NCI-H1092 (cell line): Measurements from ENCODE around the gene KCND2.

Source experiments
- DNase-seq: peaks from one replicate; lab custom pipeline; 2025; lab: John Stamatoyannopoulos, UW

KCND2 gene

DNA sequence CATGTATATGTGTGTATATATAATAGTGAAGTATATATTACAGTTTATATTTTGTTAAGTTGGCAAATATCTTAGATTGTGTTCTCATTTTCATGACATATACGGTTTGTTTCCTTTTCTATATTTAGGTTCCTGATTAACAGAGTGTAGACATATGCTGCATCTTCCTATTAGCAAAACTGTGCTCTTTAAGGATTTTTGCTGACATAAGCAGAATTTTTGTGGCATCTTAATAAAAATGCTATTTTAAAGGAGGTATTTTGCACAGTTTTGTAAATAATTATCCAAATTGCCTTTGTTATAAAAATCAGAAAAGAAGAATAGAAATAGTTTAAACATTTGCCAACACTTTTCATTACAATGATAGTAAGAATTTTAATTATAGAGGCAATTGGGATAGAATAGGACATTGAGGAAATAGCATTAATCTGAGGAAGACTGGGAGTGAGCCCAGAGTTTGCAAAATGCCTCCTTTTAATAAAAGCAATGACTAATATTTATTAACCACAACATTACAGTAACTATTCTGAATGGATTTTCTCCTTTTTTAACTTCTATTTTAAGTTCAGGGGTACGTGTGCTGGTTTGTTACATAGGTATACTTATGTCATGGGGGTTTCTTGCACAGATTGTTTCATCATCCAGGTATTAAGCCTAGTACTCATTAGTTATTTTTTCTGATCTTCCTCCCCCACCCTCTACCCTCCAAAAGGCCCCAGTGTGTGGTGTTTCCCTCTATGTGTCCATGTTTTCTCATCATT lies 38.2 kb downstream of the KCND2 start:
- DNase-seq, result no peak

DNA sequence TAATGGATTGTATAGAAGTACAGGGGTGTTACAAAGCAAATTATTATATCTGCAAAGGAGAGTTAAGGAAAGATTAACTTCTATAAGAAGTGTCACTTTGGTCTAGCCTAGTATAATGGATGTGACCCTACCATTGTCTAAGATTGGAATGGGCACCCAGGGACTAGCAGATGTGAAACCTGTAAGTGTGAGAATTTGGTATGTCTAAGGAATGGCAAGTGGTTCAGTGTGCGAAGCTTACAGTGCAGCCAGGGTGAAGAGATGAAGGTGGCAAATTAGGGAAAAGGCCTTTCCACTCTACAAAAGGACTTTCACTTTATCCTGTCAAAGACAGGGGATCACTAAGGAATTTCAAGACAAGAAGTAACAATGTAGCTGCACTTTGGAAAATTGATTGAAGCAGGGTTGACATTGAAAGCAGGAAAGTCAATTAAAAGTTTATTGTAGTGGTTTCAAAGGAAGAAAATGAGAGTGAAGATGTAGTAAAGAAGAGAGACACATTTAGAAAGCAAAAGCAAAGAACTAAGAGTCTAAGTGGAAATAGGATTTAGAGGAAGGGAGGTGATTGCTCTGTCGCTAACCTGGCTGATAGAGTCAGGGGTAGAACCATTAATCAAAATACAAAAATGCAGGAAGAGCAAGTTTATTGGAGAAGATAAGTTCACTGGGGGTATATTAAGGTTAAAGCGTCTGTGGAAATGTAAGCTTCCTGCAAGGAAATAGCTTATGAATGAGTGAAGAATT lies 47.4 kb downstream of the KCND2 start:
- no peak for DNase-seq

DNA sequence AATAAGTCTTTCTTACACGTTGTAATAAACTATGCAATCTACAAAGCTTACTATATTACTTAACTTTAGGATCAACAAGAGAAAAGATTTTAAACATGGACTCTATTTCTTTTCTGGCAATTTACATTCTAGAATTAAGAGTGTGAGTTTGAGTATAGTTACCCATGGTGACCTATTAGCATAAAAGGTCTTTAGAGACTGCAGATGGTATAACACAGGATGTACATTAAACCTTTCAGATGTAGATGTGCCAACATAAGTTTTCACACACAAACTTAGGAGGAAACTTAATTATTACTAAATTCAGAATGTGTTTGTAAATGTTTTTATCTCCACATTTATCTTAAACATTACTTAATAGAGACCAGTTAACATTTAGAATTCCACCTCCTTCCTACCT lies 54.1 kb downstream of the KCND2 start:
- no peak for DNase-seq

DNA sequence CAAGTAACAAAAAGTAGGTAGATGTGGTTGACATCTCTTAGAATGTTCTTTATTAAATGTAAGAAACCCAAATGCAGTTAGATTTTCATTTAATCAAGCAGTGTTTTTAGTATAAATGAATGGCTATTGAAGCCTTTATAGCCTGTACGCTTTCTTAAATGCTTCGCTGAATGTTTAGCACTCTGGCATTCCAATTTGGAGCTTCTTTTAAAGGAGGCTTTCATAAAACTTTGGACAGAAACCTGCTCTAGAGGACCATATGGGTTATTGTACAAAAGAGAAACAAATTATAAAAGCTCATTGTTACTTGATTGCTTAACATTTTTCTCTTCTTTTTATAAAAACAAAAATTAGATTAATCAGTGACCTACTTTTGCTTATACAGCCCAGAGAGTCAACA lies 59.5 kb downstream of the KCND2 start:
- no peak for DNase-seq

DNA sequence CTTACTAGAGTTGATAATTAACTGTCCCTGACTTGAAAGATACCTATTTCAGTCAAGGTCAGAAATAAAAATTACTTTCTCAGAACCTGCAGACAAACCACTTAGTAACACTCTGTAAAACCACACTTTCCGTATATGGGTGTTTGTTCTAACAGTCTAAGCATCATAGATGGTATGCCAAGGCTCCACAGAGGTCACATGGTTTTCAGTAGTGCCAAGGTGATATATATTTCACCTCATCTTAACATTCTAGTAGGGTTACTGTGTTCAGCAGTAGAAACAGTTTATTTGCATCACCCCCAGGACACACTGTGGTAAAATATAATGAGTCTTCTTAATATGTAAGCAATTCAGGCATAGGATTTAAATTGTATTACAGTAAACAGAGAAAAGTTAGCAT lies 61.5 kb downstream of the KCND2 start:
- DNase-seq, result no peak

DNA sequence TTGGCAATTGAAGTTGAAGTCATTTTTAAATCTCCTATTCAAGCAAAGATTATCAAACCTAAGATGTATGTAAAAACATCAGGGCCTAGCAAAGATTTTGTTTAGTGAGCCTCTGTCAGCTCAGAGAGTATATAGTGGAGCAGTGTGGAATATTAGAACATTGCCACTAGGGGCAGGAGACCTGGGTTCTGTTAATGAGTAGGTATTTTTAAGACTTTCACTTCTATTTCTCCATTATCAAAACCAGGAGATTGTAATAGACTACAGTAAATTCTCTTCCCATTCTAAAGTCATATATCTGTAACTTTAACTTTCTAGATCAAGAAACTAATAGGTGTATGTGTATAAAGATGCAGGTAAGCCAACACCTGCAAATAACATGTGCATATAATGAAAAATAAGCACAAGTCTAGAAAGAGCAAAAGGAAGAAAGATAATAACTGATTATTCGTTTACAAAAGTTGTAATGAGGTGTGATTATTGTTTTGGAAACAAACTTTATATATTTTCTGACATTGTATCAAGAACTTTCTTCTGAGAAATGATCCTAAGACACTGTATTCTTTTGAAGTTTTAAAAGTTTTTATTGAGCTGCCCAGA lies 64.4 kb downstream of the KCND2 start:
- DNase-seq, result no peak

DNA sequence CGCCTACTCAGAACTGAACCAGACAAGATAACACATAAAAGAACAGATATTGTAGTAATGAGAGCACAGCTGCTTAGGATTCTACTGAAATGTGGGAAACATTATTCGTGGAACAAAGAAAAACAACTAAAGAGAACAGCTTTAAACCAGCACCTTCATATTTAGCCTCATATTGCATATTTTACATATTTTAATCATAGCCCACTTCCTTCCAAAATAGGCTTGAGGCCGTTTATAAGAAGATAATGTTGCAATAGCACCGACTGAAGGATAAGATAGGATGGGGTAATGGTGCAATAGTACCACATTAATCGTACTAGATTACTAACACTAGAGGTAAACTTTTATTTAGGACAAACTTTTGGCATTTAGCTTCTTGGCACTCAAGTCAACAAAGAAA lies 71.3 kb downstream of the KCND2 start:
- DNase-seq, result no peak

DNA sequence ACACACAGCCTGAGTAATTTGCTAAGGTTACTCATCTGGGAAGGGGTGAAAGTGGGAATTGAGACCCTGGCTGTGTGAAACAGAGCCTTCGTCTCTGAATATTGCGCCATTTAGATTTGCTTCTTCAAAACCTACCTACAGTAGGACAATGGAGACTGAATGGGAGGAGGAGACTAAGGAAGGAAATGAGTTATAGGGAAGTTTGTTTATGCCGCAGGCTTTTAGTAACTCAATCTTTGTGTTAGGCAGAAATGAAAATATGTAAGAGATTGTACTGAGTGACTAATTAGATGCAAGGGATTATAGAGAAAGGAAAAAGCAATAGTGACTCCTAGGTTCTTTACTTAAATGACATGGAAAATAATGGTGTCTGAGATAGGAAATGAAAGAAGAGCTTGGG lies 80.2 kb downstream of the KCND2 start:
- DNase-seq, result no peak

DNA sequence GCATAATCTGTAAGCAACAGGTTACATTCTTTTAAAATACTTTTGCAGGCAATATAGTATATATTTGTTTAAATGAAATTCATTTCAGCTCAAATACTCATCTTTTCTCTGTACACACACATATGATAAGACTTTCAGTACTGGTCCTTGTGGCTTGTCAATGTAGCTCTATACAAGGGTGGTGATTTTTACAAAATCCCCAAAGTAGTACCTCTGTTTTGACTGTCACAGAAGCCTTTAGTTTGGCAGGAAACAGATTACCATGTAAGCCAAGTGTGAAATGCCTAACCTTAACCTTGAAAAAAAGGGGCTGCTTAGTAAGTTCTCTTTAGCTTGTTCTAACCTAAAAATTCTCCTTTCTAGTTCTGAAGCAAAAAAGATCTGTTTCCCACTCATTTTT lies 87.9 kb downstream of the KCND2 start:
- DNase-seq, result no peak

DNA sequence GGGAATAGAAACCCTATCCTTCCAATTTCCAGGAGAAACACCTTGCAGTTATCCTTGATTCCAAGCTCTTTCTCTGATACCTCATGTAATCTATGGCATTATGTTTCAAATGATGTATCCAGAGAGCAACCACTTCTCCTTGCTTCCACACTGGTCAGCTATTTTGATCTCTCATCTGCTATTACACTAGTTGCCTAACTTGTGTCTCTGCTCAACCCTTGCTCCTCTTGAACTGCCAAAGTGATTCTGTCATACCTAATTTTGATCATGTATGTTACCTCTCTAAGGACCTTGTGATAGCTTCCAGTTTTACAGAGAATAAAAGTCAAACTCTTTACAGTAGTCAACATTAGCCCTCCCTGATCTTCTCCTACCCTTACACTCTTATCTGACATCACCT lies 90.4 kb downstream of the KCND2 start:
- no peak for DNase-seq

DNA sequence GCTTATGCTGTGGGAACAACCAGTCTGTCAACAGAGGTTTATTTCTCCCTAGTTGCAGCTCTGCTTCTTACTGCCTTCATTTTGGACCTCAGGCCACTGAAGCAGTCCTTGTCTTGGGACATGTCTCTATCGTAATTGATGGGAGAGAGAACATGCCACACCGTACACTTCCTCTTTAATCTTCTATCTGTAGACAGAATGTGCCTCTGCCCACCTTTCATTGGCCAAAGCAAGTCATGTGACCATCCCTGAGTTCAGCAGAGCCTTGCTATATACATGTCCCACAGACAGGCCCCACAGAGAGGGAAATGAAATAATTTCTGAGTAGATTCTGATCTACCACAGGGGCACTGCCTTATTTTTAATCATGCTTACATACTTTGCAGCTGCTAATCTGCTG lies 98.0 kb downstream of the KCND2 start:
- DNase-seq, result no peak

DNA sequence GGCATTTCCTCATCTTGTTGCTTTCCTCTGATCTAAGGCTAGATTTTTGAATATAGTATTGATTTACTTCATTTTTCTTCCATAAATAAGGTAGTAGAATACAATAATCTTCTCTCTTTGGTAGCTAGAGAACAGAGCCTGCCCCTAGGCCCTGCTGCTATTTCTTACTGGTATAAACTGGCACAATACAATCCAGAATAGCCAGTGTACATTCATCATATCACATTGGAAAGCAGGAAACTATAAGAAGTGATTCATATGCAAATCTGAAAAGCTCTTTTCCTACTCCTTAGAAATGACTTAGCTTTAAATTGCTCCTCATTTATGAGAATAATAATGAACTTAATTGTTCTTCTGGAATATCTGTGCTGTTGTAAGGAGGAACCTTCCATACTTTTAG lies 100.2 kb downstream of the KCND2 start:
- no peak for DNase-seq

DNA sequence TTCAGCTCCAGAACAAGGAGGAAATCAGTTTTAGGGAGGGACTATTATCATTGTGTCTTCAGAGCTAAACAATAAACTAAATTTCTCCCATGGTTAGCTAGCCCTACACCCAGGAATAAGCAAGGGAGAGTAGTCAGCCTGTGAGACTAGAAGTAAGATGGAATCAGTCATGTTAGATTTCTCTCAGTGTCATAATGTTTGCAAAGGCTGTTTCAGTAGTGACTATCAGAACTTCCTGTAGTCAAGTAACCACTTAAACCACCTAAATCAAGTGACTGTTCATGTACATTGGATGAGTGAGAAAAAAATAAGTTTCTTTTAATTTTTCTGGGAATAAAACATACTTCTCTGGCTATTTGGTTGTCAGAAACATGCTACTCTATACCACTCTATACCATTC lies 121.6 kb downstream of the KCND2 start:
- no peak for DNase-seq

DNA sequence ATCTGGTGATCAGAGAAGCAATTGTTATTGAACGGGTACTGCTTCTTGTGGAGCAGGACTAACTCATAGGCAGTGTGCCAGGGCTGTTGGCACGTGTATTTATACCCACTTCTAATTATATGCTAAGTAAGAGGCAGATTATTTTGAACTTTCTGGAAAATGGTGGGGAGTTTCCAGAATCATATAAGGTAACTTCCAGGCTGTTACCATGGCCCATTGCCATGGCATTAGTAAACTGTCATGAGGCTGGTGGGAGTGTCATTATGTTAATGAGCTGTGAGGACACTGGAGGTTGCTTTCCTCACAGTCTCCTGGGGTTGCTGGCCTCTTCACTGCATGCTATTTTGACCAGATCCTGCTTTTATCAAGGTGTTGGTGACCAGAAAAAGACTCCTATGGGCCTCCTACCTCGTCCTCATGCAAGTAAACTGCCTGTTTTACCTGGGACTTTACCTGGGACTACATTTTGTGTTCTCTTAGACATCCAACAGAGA lies 122.6 kb downstream of the KCND2 start:
- DNase-seq, result no peak

DNA sequence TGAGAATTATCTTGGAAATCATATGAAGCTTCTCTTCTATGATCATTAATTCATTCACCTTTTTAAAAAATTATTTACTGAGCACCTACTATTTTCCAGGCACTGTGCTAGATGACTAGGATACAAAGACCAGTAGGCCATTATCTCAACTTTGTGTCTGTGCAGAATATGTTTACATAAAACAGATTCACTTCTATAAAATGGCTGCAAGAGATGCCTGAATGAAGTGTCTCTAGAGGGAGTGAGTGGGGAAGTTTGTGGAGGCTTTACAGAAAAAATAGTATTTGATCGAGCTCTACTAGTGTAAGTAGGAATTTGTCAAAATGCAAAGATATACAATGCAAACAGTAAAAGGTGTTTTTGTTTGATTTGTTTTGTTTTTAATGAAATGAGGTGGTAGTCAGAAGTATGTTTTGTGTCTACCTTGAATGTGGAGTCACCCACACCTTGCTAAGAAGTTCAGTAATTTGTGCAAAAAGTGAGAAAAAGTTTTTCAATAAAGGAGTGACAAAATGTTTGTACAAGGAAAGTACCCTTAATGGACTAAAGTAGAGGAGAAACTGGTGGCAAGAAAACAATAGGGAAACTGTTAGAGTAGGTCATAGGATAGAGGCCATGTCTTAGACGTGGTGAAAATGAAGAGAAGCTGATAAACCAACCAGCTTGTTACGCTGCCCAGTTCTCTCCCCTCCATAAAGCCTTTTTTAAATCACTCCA lies 125.5 kb downstream of the KCND2 start:
- DNase-seq, result no peak

DNA sequence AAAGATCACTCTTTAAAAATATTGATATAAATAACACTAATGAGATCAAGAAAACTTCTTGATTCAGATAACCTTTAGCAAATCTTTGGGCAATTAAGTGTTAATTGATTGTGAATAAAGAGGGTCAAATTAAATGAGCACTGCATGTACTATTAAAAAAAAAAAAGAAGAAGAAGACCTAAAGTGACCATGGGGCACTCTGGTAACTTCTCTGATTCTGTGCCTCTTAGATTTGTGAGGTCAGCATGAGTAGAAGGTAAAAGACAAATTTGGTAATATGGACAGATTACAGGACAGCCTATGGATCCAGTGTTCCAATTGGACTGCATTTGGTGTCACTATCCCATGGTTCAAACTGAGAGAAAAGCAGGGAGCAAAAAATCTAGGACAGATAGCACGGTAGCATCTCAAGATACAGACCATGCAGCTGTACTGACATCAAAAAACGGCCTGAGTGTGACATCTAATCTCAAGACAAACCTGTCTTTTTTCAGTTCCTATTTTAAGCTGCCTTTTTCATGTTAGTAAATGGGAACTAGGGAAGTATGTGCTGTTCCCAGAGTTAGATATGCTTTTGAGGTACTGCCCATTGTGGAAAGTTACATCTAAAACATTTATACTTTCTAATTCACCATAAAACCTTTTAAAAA lies 128.0 kb downstream of the KCND2 start:
- no peak for DNase-seq

DNA sequence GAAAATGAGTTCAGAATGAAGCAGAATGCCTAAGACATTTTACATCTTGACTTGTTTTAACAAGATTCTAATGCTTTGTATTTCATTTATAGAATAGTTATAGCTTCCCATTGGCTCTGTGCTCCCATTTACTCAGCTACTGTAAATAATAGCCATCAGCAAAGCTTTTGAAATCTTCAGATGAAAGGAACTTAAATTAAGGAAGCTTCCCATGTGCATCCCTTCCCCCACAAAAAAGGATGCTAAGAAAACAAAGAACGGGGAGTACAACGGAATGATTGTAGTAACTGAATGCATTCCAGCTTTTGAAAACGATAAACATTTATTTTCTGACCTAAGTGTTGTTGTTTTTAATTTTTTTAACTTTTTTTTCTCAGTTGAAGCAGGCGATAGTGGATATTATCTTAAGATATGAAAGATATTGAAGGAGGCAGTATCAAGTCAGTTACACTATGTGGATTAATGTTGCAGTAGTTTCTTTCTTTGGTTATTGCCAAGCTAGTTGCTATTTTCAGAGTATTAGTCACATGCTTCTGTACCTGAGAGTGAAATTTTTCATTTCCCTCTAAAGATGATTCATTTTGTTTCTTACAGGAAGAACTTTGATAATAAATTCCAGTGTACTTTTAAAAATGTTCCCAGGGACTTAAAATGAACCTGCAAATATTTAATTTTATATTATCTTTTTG lies 129.2 kb downstream of the KCND2 start:
- no peak for DNase-seq

DNA sequence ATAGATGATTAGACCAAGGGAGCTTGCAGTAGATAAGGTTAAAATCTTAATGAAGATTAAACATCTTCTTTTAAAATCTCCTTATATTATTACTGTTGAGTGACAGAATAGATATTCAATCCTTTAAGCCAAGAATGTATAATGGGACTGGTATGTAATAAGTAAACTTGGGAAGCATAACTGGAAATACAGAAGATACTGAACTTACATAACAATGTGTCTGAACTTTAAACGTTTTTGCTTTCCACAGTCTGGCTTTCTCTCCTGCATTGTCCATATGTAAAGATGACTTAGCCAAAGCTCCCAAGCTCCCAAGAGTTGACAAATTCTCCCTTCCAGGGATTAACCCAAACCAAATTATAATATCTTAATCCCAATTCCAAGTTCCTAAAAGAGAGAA lies 129.8 kb downstream of the KCND2 start:
- no peak for DNase-seq

DNA sequence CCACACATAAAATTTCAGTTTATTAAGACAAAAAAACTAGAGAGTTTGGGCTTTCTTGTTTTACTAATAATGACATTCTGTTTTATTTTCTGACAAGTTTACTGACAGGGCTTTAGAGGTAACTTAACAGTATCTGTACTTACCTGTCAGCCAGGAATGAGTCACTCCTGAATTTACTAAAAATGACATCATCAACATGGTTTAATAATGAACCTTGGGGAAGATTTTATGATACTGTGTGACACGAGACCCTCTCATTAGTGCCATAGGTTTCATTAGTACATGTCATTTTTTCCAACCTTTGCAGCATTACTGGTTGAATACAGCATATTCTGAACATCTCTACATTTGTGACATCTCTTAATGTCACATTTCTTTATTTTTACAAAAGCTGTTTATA lies 131.1 kb downstream of the KCND2 start:
- DNase-seq, result no peak

DNA sequence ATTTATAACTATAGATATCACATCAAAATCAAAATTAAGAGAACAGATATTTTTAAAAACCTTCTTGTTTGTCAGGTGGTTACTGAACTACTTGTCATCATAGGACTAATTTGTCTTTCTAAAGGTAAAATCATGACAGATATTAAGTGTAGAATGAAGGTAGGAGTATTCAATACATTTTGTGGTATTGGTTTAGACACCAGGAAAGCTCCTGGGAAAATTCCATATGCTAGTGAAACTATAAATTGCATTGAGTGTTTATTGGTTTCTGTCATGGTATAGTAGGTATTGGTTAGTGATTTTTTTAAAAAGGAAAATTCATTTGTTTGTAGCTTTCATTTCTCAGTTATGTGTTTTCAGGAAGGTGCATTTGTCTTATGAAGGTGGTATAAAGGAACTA lies 132.7 kb downstream of the KCND2 start:
- DNase-seq, result no peak

DNA sequence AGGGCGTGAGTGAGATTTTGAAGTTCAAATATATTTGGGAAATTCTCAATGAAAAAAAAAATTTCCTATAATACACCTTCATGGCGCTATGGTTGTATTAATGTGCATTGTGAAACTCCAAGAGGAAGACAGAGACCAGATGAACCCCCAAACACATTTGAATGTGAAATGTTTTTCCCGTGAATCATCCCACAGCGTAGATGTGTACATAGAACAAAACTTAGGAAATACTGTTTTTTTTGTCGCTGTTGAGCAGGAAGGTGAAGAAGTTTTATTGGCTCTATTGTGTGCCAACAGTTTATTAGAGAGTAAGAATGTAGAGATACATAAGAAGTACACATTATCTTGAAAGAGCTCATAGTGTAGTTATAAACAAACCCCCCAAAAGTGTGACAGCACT lies 134.0 kb downstream of the KCND2 start:
- no peak for DNase-seq
